Right ventricle myocardium inferior (tissue), 1 donor: Measurements from ENCODE around the gene KIRREL1. TPM values are rescaled to one million over a fixed set of nuclear protein-coding genes. Genes with fewer than 3 reads are reported as not detected.

Experiments
- ATAC-seq: fragments of 200-7000 bp; cut with Tn5 transposase; one replicate; pipeline ENCODE4 v1.9.1; 2020; ENCODE audit warnings: mild to moderate bottlenecking, moderate library complexity
- DNase-seq: peaks from one replicate; pipeline ENCODE4 v3.0.0; 2021; ENCODE audit errors: missing footprints
- intact Hi-C: fragments of 100-400 bp; cut with DNase I; formaldehyde crosslinking; loops from one replicate; pipeline ENCODE4 v1.11.0; 2022
- total RNA-seq: library from RNA; stranded (reverse); fragmentation: NEBNext Ultra II Directional; extraction: Animal tissue kit (Norgen Biotek cat#: 25700); gene quantifications from one replicate; pipeline ENCODE4 v1.2.1, GENCODE V29; 2021
- donor health status: DM: no; HTN: yes; CAD: no; lungs with severe emphysema.

KIRREL1 gene
- total RNA-seq, 1 donor from 2014 or later = 11.3 TPM

DNA sequence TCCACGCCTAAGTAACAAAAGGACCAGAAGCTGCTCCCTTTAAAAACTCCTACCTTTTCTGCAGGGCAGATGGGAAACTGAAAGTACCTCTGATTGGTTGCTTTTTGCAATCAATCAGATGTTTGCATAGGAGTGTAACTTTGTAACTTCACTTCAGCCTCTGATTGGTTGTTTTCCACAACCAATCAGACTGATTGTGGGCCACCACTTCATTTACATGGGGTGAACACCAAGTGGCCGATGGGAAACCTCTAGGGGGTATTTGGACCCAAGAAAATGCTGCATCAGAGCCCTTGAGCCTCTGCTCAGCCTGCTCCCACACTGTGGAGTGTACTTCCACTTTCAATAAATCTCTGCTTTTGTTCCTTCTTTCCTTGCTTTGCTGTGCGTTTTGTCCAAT is 154.4 kb downstream of the KIRREL1 start:
- intact Hi-C loops = no loop called here
- ATAC-seq = no peak
- DNase-seq = no peak

- ATAC-seq (no peak), DNase-seq (no peak)
- intact Hi-C loops = no loop called here
Observed at GRCh38 chr1:158148468-158148867, 155.0 kb downstream of the KIRREL1 start.

DNA sequence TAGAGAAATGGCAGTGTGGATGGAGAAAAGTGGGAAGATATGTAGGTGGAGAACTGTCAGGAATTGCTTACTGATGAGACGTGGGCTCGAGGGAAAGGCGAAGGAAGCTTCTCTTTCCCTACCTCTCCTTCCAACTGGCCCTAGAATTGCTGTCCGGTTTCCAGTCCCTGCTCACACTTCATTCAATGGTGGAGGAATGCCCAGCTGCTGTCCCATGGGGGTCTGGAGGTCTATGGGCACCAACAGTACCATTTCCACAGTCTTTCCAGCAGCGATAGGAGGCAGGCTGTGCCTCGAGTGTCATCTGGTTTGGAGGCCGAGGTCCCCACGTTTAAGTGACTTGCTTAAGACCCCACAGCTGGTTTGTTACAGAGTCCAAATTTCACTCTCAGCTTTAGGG is 155.7 kb downstream of the KIRREL1 start:
- no peak for DNase-seq
- peak; percentile 10 for ATAC-seq
- intact Hi-C loops = no loop called here

Other genes starting within 250 kb of the KIRREL1 start
- not detected for gene FCRL2, start 216.5 kb upstream of the KIRREL1 start, total RNA-seq
- not detected for gene FCRL1, start 173.5 kb upstream of the KIRREL1 start, total RNA-seq
- 2.5 TPM for gene CD5L, start 151.8 kb upstream of the KIRREL1 start, total RNA-seq
- 1.5 TPM for gene CD1D, start 187.2 kb downstream of the KIRREL1 start, total RNA-seq